Measurements from ENCODE around the gene COMMD10. TPM values are rescaled to one million over a fixed set of nuclear protein-coding genes. Genes with fewer than 3 reads are reported as not detected.
A peak's percentile ranks its signal among the peaks of the same experiment; 100 is the strongest.
"Not testable (repeated sequence)": the region's sequence is repeated elsewhere in the genome, so short reads cannot be mapped to it uniquely, and the experiment has no call there.

COMMD10 gene
- total RNA-seq, 2 experiments from 2014 or later = 21.7 to 22.5 TPM

DNA sequence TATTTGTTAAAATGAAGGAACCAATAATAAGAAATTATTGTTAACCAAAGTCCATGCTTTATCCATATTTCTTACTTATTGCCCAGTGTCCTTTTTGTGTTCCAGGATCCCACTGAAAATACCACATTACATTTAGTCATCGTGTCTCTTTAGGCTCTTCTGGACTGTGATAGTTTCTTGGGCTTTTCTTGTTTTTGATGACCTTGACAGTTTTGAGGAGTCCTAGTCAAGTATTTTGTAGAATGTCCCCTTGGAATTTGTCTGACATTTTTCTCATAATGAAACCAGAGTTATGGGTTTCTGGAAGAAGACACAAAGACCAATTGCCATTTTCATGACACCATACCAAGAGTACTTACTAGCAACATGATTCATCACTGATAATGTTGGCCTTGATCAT is 13.6 kb upstream of the COMMD10 start:
- H3K4me3 Mint-ChIP-seq = no peak overlapping the region

GRCh38 chr5:116075191-116075831 is 9.5 kb upstream of the COMMD10 start:
- H3K27ac Mint-ChIP-seq = no peak overlapping the region
- ChIA-PET POLR2A (no interaction called here), CTCF (no interaction called here)
- no peak overlapping the region for H3K4me3 Mint-ChIP-seq
- no peaks in the 10 kb centered on the region for H3K9me3 Mint-ChIP-seq
- H3K4me1 Mint-ChIP-seq = no peaks in the 10 kb centered on the region
- peaks cover 28% of the 10 kb centered on the region for H3K27me3 Mint-ChIP-seq
- no peak for DNase-seq
- H3K36me3 Mint-ChIP-seq (ENCODE audit: low read depth) = no peaks in the 10 kb centered on the region

More for the DNA sequence above, 13.6 kb upstream of the COMMD10 start:
- H3K9me3 Mint-ChIP-seq = no peaks in the 10 kb centered on the region
- ChIA-PET POLR2A (no interaction called here), CTCF (no interaction called here)
- DNase-seq = no peak
- peaks cover 43% of the 10 kb centered on the region for H3K27me3 Mint-ChIP-seq
- no peak overlapping the region for H3K27ac Mint-ChIP-seq
- H3K4me1 Mint-ChIP-seq = no peaks in the 10 kb centered on the region
- no peaks in the 10 kb centered on the region for H3K36me3 Mint-ChIP-seq (ENCODE audit: low read depth)

GRCh38 chr5:116076496-116076895 is 8.3 kb upstream of the COMMD10 start:
- no peak overlapping the region for H3K4me3 Mint-ChIP-seq
- no peak overlapping the region for H3K27ac Mint-ChIP-seq
- CTCF ChIA-PET = interaction anchor here (0.9 to 1.5 kb wide), 3 partner anchors 8 to 442 kb away, joined by 3 to 6 read pairs (median 5); no protein-coding TSS in a partner anchor
- no peaks in the 10 kb centered on the region for H3K9me3 Mint-ChIP-seq
- H3K27me3 Mint-ChIP-seq = peaks cover 26% of the 10 kb centered on the region
- POLR2A ChIA-PET = no interaction called here
- H3K36me3 Mint-ChIP-seq (ENCODE audit: low read depth) = no peaks in the 10 kb centered on the region
- DNase-seq = no peak
- H3K4me1 Mint-ChIP-seq = no peaks in the 10 kb centered on the region

DNA sequence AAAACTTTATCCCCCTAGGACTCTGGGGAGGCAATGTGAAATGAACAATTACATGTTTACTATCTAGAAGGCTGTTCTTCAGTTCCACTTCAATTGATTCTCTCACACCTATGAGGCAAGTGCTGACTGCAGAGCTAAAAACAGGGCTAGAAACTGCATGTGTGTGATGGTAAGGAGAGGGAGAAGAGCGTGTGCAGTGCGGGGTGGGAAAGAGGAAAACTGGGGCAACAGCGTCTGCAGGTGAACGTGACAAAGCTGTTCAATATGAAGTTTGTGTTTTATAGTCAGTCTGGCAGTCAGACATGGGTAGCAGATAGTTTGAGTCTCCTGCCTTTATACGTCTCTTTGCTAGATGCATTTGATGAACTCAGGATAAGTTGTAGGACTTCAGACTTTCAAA is 6.6 kb upstream of the COMMD10 start:
- Mint-ChIP-seq H3K36me3 (ENCODE audit: low read depth) (peaks cover 6% of the 10 kb centered on the region), H3K4me1 (peaks cover 4% of the 10 kb centered on the region), H3K4me3 (no peak overlapping the region), H3K27ac (no peak overlapping the region), H3K27me3 (peaks cover 21% of the 10 kb centered on the region), H3K9me3 (no peaks in the 10 kb centered on the region)
- ChIA-PET CTCF (interaction anchor here (0.7 to 1.1 kb wide), 2 partner anchors 10 to 950 kb away, joined by 3 to 4 read pairs; no protein-coding TSS in a partner anchor), POLR2A (no interaction called here)
- no peak for DNase-seq

- POLR2A ChIA-PET = interaction anchor here (0.6 to 1.5 kb wide), 4 partner anchors 13 to 540 kb away, joined by 3 to 6 read pairs (median 4); partner anchors contain the start of genes AP3S1 and ATG12
Observed at GRCh38 chr5:116084287-116084691, 536 bp upstream of the COMMD10 start.

GRCh38 chr5:116086309-116086708 is 1.5 kb downstream of the COMMD10 start:
- peaks cover 24% of the 10 kb centered on the region for H3K36me3 Mint-ChIP-seq (ENCODE audit: low read depth)
- not testable (repeated sequence) for H3K27ac Mint-ChIP-seq, H3K9me3 Mint-ChIP-seq, DNase-seq, H3K27me3 Mint-ChIP-seq
- H3K4me3 Mint-ChIP-seq = peak overlapping the region; percentile 45
- ChIA-PET POLR2A (interaction anchor here (0.8 kb wide), 1 partner anchor 247 kb away, joined by 3 read pairs; no protein-coding TSS in a partner anchor), CTCF (interaction anchor here (1.8 kb wide), 1 partner anchor 18 kb away, joined by 9 read pairs; no protein-coding TSS in a partner anchor)
- H3K4me1 Mint-ChIP-seq = peaks cover 30% of the 10 kb centered on the region

More at GRCh38 chr5:116084287-116084691, 536 bp upstream of the COMMD10 start:
- Mint-ChIP-seq H3K27me3 (no peaks in the 10 kb centered on the region), H3K9me3 (no peaks in the 10 kb centered on the region), H3K4me3 (peak overlapping the region; percentile 87), H3K27ac (peak overlapping the region; percentile 78), H3K4me1 (peaks cover 30% of the 10 kb centered on the region), H3K36me3 (ENCODE audit: low read depth) (peaks cover 21% of the 10 kb centered on the region)
- CTCF ChIA-PET = interaction anchor here (1.8 kb wide), 1 partner anchor 16 kb away, joined by 9 read pairs; no protein-coding TSS in a partner anchor
- DNase-seq = peak; percentile 40

DNA sequence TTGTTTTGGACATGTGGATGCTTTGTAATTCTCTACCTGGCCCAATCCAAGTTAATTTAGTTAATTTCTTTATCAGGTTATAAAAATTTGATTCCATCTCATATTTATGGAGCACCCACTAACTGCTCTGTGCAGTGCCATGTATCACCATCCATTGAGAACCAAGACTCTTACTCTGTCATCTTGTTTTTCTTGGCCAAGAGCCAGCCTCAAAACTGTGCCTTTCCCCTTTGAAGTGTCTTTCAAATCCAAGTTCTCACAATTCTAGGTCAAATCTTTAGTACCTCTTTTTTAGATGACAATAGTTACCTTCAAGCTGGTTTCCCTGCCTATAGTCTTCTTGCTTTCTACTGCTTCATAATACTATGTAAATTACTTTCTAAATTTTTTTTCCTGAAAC is 3.2 kb downstream of the COMMD10 start:
- CTCF ChIA-PET = no interaction called here
- H3K36me3 Mint-ChIP-seq (ENCODE audit: low read depth) = peaks cover 29% of the 10 kb centered on the region

GRCh38 chr5:116090302-116090701 is 5.5 kb downstream of the COMMD10 start:
- CTCF ChIA-PET = no interaction called here
- Mint-ChIP-seq H3K4me3 (no peak overlapping the region), H3K9me3 (no peaks in the 10 kb centered on the region), H3K36me3 (ENCODE audit: low read depth) (peaks cover 43% of the 10 kb centered on the region), H3K4me1 (peaks cover 16% of the 10 kb centered on the region), H3K27me3 (no peaks in the 10 kb centered on the region), H3K27ac (no peak overlapping the region)
- POLR2A ChIA-PET = no interaction called here
- no peak for DNase-seq

More for the DNA sequence above, 3.2 kb downstream of the COMMD10 start:
- POLR2A ChIA-PET = no interaction called here
- no peaks in the 10 kb centered on the region for H3K27me3 Mint-ChIP-seq
- H3K4me3 Mint-ChIP-seq = no peak overlapping the region
- no peaks in the 10 kb centered on the region for H3K9me3 Mint-ChIP-seq
- DNase-seq = no peak
- peaks cover 25% of the 10 kb centered on the region for H3K4me1 Mint-ChIP-seq
- H3K27ac Mint-ChIP-seq = no peak overlapping the region

DNA sequence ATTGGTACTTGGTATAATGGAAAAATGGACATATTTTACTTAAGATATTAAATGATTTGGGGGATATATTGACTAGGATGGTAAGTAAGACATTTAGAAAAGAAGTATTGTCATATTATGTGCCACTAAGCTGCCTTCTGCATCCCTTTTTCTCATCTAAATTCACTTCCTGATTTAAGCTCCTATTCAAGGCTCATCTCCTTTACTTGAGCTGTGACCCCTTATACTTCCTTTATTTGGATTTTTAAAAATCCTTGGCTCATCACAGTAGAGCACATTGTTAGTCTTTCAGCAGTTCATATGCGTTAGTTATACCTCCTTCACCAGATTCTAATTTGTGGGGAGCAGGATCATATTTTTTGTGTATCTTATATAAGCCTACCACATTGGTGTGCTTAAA is 6.6 kb downstream of the COMMD10 start:
- peaks cover 10% of the 10 kb centered on the region for H3K4me1 Mint-ChIP-seq
- H3K27me3 Mint-ChIP-seq = no peaks in the 10 kb centered on the region
- no peak overlapping the region for H3K27ac Mint-ChIP-seq
- POLR2A ChIA-PET = no interaction called here
- no peaks in the 10 kb centered on the region for H3K9me3 Mint-ChIP-seq
- no peak for DNase-seq
- peaks cover 47% of the 10 kb centered on the region for H3K36me3 Mint-ChIP-seq (ENCODE audit: low read depth)
- CTCF ChIA-PET = interaction anchor here (1.5 kb wide), 1 partner anchor 23 kb away, joined by 3 read pairs; no protein-coding TSS in a partner anchor
- no peak overlapping the region for H3K4me3 Mint-ChIP-seq

- DNase-seq = no peak
- POLR2A ChIA-PET = interaction anchor here (0.8 kb wide), 1 partner anchor 13 kb away, joined by 3 read pairs; the partner anchor contains the start of gene COMMD10
- Mint-ChIP-seq H3K36me3 (ENCODE audit: low read depth) (peaks cover 60% of the 10 kb centered on the region), H3K4me3 (no peak overlapping the region), H3K9me3 (no peaks in the 10 kb centered on the region), H3K27me3 (no peaks in the 10 kb centered on the region), H3K4me1 (no peaks in the 10 kb centered on the region), H3K27ac (no peak overlapping the region)
- CTCF ChIA-PET = no interaction called here
Observed at GRCh38 chr5:116097301-116097700, 12.5 kb downstream of the COMMD10 start.

DNA sequence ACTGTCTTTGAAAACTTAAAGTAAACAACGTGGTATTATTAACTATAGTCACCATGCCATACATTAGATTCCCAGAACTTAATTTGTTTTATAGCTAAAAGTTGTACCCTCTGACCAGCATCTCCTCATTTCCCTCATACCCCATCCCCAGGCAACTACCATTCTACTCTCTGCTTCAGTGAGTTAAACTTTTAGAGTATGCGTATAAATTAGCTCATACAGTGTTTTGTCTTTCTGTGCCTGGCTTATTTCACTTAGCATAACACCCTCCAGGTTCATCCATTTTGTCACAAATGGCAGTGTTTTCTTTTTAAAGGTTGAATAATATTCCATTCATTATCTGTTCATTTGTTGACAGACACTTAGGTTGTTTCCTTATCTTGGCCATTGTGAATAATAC is 14.2 kb downstream of the COMMD10 start:
- no peaks in the 10 kb centered on the region for H3K4me1 Mint-ChIP-seq
- CTCF ChIA-PET = no interaction called here
- no peak overlapping the region for H3K4me3 Mint-ChIP-seq
- no peak overlapping the region for H3K27ac Mint-ChIP-seq
- POLR2A ChIA-PET = no interaction called here
- no peak for DNase-seq
- H3K9me3 Mint-ChIP-seq = no peaks in the 10 kb centered on the region
- H3K36me3 Mint-ChIP-seq (ENCODE audit: low read depth) = peaks cover 52% of the 10 kb centered on the region
- no peaks in the 10 kb centered on the region for H3K27me3 Mint-ChIP-seq

DNA sequence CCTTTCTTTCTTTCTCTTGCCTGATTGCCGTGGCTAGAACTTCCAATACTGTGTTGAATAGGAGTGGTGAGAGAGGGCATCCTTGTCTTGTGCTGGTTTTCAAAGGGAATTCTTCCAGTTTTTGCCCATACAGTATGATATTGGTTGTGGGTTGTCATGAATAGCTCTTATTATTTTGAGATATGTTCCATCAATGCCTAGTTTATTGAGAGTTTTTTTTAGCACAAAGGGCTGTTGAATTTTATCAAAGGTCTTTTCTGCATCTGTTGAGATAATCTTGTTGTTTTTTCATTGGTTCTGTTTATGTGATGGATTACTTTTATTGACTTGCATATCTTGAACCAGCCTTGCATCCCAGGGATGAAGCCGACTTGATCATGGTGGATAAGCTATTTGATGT is 20.1 kb downstream of the COMMD10 start:
- H3K27ac Mint-ChIP-seq, H3K4me1 Mint-ChIP-seq, H3K27me3 Mint-ChIP-seq, DNase-seq, POLR2A ChIA-PET, H3K4me3 Mint-ChIP-seq, CTCF ChIA-PET: not testable (repeated sequence)
- Mint-ChIP-seq H3K9me3 (peaks cover 12% of the 10 kb centered on the region), H3K36me3 (ENCODE audit: low read depth) (peaks cover 64% of the 10 kb centered on the region)

- ChIA-PET POLR2A (no interaction called here), CTCF (no interaction called here)
- DNase-seq = no peak
- Mint-ChIP-seq H3K9me3 (peaks cover 33% of the 10 kb centered on the region), H3K4me1 (peaks cover 8% of the 10 kb centered on the region), H3K27me3 (no peaks in the 10 kb centered on the region), H3K36me3 (ENCODE audit: low read depth) (peaks cover 32% of the 10 kb centered on the region), H3K4me3 (no peak overlapping the region), H3K27ac (no peak overlapping the region)
Observed at GRCh38 chr5:116115163-116115562, 30.3 kb downstream of the COMMD10 start.

- H3K4me3 Mint-ChIP-seq = no peak overlapping the region
- DNase-seq = no peak
- POLR2A ChIA-PET = no interaction called here
- H3K36me3 Mint-ChIP-seq (ENCODE audit: low read depth) = peaks cover 7% of the 10 kb centered on the region
- H3K27me3 Mint-ChIP-seq = no peaks in the 10 kb centered on the region
- H3K9me3 Mint-ChIP-seq = peaks cover 4% of the 10 kb centered on the region
- CTCF ChIA-PET = no interaction called here
- H3K27ac Mint-ChIP-seq = no peak overlapping the region
- peaks cover 5% of the 10 kb centered on the region for H3K4me1 Mint-ChIP-seq
Observed at GRCh38 chr5:116130471-116130870, 45.6 kb downstream of the COMMD10 start.
